ENCODE data around the gene OXNAD1. TPM values are rescaled to one million over a fixed set of nuclear protein-coding genes. Genes with fewer than 3 reads are reported as not detected.

The OXNAD1 gene
- total RNA-seq, 2 donors from 2014 or later: 13.5 to 18.8 TPM

- WGBS, 2 donors: 79 to 94% methylated on average over 1 of the region's 1 CpG
- ATAC-seq: no peak
These were observed 7.6 kb downstream of the OXNAD1 start for GRCh38 chr3:16272588-16272987.

GRCh38 chr3:16273867-16274266, 8.9 kb downstream of the OXNAD1 start:
- no peak for DNase-seq
- Histone ChIP-seq H3K9me3 (no peaks in the 10 kb centered on the region), H3K27ac (no peak overlapping the region), H3K4me1 (no peaks in the 10 kb centered on the region), H3K4me3 (no peak overlapping the region), H3K36me3 (replicated peaks in 1 of 2; ENCODE audit: insufficient read depth in 1 of 2, low read depth in 2 of 2) (peaks cover 0 to 8% of the 10 kb centered on the region in 2 donors), H3K27me3 (no peaks in the 10 kb centered on the region)
- no peak for ATAC-seq
- no peak for TF ChIP-seq POLR2A (IDR thresholded peaks at IDR 0.05)
- TF ChIP-seq CTCF (IDR thresholded peaks at IDR 0.05): no peak
- WGBS, 2 donors: 93 to 95% methylated on average over 2 of the region's 2 CpGs
- intact Hi-C loops (cut with DNase I): no loop called here

More at GRCh38 chr3:16272588-16272987, 7.6 kb downstream of the OXNAD1 start:
- H3K9me3 ChIP-seq: no peaks in the 10 kb centered on the region
- intact Hi-C loops (cut with DNase I): no loop called here
- TF ChIP-seq POLR2A (IDR thresholded peaks at IDR 0.05) (no peak), CTCF (IDR thresholded peaks at IDR 0.05) (no peak)
- DNase-seq: no peak
- H3K27ac ChIP-seq: no peak overlapping the region
- no peaks in the 10 kb centered on the region for H3K27me3 ChIP-seq
- peaks cover 0 to 8% of the 10 kb centered on the region in 2 donors for H3K36me3 ChIP-seq (replicated peaks in 1 of 2; ENCODE audit: insufficient read depth in 1 of 2, low read depth in 2 of 2)
- H3K4me3 ChIP-seq: no peak overlapping the region
- H3K4me1 ChIP-seq: peaks cover 8% of the 10 kb centered on the region

GRCh38 chr3:16277471-16277870, 12.5 kb downstream of the OXNAD1 start:
- H3K9me3 ChIP-seq: no peaks in the 10 kb centered on the region
- no peak overlapping the region for H3K27ac ChIP-seq
- H3K36me3 ChIP-seq (replicated peaks in 1 of 2; ENCODE audit: insufficient read depth in 1 of 2, low read depth in 2 of 2): peaks cover 0 to 3% of the 10 kb centered on the region in 2 donors
- intact Hi-C loops (cut with DNase I): no loop called here
- TF ChIP-seq CTCF (IDR thresholded peaks at IDR 0.05): no peak
- no peak for TF ChIP-seq POLR2A (IDR thresholded peaks at IDR 0.05)
- WGBS, 2 donors: 81 to 84% methylated on average over 3 of the region's 3 CpGs
- DNase-seq (no peak), ATAC-seq (no peak)
- H3K4me1 ChIP-seq: no peaks in the 10 kb centered on the region
- H3K4me3 ChIP-seq: no peak overlapping the region
- no peaks in the 10 kb centered on the region for H3K27me3 ChIP-seq

- no peak for TF ChIP-seq POLR2A (IDR thresholded peaks at IDR 0.05)
- TF ChIP-seq CTCF (IDR thresholded peaks at IDR 0.05): no peak
- intact Hi-C loops (cut with DNase I): no loop called here
- ATAC-seq (no peak), DNase-seq (no peak)
- H3K4me3 ChIP-seq: no peak overlapping the region
- WGBS, 2 donors: 90 to 93% methylated on average over 3 of the region's 3 CpGs
- H3K36me3 ChIP-seq (replicated peaks in 1 of 2; ENCODE audit: insufficient read depth in 1 of 2, low read depth in 2 of 2): peaks cover 0 to 5% of the 10 kb centered on the region in 2 donors
- H3K27ac ChIP-seq: no peak overlapping the region
- H3K4me1 ChIP-seq: no peaks in the 10 kb centered on the region
- no peaks in the 10 kb centered on the region for H3K27me3 ChIP-seq
- no peaks in the 10 kb centered on the region for H3K9me3 ChIP-seq
These were observed 14.2 kb downstream of the OXNAD1 start for GRCh38 chr3:16279010-16279801.

GRCh38 chr3:16280671-16281070, 15.7 kb downstream of the OXNAD1 start:
- Histone ChIP-seq H3K9me3 (no peaks in the 10 kb centered on the region), H3K4me3 (no peak overlapping the region), H3K4me1 (no peaks in the 10 kb centered on the region), H3K27me3 (no peaks in the 10 kb centered on the region), H3K27ac (no peak overlapping the region), H3K36me3 (replicated peaks in 1 of 2; ENCODE audit: insufficient read depth in 1 of 2, low read depth in 2 of 2) (peaks cover 0 to 5% of the 10 kb centered on the region in 2 donors)
- 97 to 98% methylated on average over 2 of the region's 2 CpGs for WGBS, 2 donors
- ATAC-seq: no peak
- no peak for TF ChIP-seq CTCF (IDR thresholded peaks at IDR 0.05)
- no peak for TF ChIP-seq POLR2A (IDR thresholded peaks at IDR 0.05)
- intact Hi-C loops (cut with DNase I): no loop called here
- no peak for DNase-seq

Data from body of pancreas (tissue), 4 donors.